Measurements from ENCODE around the gene GJB5. TPM values are rescaled to one million over a fixed set of nuclear protein-coding genes. Genes with fewer than 3 reads are reported as not detected.

GJB5 gene
- polyA plus RNA-seq, 5 donors, result 0.11 to 0.36 (median 0.17) TPM; not detected in 1

GRCh38 chr1:34776911-34777310, 22.1 kb downstream of the GJB5 start:
- no peak for DNase-seq

DNA sequence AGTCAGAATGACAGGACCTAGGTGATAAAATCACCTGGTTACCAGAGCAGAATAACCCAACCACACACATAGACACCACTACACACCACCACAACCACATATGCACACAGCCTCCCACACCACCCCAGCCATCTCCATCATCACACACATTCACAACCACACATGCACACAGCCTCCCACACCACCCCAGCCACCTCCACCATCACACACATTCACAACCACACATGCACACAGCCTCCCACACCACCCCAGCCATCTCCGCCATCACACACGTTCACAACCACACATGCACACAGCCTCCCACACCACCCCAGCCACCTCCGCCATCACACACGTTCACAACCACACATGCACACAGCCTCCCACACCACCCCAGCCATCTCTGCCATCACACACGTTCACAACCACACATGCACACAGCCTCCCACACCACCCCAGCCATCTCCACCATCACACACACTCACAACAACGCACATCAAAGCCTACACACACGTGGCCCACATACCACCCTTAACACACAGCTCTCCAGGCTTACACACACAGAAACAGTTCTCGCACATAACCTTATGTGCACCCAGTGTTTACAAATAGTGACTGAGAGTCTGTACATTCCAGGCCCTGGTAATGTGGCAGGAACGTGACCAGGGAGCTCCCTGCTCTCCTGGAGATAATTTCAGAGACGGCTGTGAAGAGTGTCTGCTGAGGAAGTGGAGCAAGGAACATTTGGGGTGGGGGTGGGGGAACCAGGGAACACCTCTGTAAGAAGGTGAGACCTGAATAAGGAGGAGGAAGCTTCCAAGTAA, 22.9 kb downstream of the GJB5 start:
- no peak for DNase-seq

GRCh38 chr1:34778381-34778780, 23.5 kb downstream of the GJB5 start:
- no peak for DNase-seq

- DNase-seq, result no peak
These were observed 24.2 kb downstream of the GJB5 start for GRCh38 chr1:34779005-34779404.

- DNase-seq, result no peak
These were observed 24.7 kb downstream of the GJB5 start for GRCh38 chr1:34779526-34779925.

GRCh38 chr1:34779962-34780361, 25.1 kb downstream of the GJB5 start:
- DNase-seq, result no peak

GRCh38 chr1:34780528-34780927, 25.7 kb downstream of the GJB5 start:
- DNase-seq, result no peak

DNA sequence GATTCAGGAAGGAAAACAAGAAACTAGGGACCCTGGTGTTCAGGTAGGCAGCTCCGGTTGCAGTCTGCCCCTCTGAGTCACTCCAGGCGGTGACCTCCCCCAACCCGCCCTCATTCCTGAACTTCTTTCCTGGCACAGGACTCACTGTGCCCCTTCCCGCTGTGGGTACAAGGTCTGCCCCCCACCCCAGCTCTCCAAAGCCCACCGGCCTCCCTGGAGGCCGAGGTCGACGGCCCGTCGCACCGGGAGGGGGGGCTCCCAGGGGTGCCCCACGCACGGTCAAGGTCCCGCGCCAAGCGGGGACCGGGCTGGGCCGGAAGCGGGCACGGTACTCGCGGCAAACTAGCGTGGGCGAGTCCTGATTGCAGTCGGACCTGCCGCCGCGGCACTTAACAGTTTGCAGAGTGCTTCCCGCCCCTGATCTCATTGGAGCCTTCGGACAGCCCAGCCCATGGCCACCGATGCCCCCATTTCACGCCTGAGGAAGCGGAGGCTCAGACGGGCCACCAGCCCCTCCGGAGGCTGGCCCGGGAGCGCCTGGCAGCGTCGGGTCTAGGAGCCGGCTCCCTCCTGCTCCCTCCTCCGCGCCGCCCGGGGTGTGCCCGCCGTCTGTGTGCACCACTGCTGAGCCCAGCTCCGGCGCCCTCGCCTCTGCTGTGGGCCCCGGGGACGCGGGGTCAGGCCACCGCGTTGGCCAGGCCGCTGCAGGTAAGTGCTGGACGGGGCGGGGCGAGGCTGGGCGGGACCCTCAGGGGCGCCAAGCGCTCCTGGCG, 26.4 kb downstream of the GJB5 start, which contains the start of gene GJB3:
GJB3 (plus strand) TSS at position 144 of the 773 bp plus-strand sequence. CDS start 3,549 bp downstream, outside the sequence.
- DNase-seq, result no peak

- DNase-seq, result no peak
These were observed 27.1 kb downstream of the GJB5 start for GRCh38 chr1:34781844-34782391.

- no peak for DNase-seq
These were observed 29.9 kb downstream of the GJB5 start for GRCh38 chr1:34784751-34785221.

DNA sequence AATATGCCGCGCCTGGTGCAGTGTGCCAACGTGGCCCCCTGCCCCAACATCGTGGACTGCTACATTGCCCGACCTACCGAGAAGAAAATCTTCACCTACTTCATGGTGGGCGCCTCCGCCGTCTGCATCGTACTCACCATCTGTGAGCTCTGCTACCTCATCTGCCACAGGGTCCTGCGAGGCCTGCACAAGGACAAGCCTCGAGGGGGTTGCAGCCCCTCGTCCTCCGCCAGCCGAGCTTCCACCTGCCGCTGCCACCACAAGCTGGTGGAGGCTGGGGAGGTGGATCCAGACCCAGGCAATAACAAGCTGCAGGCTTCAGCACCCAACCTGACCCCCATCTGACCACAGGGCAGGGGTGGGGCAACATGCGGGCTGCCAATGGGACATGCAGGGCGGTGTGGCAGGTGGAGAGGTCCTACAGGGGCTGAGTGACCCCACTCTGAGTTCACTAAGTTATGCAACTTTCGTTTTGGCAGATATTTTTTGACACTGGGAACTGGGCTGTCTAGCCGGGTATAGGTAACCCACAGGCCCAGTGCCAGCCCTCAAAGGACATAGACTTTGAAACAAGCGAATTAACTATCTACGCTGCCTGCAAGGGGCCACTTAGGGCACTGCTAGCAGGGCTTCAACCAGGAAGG, 30.5 kb downstream of the GJB5 start:
- no peak for DNase-seq

DNA sequence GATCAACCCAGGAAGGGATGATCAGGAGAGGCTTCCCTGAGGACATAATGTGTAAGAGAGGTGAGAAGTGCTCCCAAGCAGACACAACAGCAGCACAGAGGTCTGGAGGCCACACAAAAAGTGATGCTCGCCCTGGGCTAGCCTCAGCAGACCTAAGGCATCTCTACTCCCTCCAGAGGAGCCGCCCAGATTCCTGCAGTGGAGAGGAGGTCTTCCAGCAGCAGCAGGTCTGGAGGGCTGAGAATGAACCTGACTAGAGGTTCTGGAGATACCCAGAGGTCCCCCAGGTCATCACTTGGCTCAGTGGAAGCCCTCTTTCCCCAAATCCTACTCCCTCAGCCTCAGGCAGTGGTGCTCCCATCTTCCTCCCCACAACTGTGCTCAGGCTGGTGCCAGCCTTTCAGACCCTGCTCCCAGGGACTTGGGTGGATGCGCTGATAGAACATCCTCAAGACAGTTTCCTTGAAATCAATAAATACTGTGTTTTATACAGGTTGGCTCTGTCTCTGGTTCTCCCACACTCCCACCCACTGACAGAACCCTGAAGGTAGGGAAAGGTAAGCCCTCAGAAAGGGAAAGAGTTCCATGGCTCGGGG, 31.1 kb downstream of the GJB5 start:
- no peak for DNase-seq

- DNase-seq, result peak; percentile 31 to 40
These were observed 31.9 kb downstream of the GJB5 start for GRCh38 chr1:34786521-34787325.

GRCh38 chr1:34787461-34788420, 32.9 kb downstream of the GJB5 start:
- DNase-seq, result no peak

GRCh38 chr1:34790985-34791384, 36.1 kb downstream of the GJB5 start:
- no peak for DNase-seq

DNA sequence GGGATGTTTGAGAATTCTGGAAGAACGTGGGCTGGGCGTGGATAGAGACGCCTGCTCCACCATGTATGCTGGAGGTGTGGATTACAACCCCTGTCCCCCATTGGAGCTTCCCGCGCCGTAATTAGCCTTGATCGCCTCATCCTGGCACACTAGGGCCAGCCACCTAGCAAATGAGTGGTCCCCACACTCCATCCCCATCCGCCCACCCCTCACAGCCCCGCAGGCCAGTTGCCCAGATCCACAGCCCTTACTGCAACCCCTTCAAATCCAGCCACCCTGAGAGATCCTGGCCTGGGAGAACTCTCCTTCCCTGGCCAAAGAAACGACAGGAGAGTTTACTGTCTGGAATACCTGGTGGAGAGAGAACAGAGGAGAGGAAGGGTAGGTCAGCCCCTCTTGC, 37.6 kb downstream of the GJB5 start:
- DNase-seq, result no peak

GRCh38 chr1:34792868-34793727, 38.3 kb downstream of the GJB5 start, which contains the start of gene GJA4:
GJA4 (plus strand) TSS chr1:34792999; CDS start chr1:34794214, 1,215 bp downstream.
- no peak for DNase-seq
